Stimulated activated CD4-positive, alpha-beta T cell treated with anti-CD3 and anti-CD28 coated beads, Interleukin-12 subunit alpha, Interleukin-12 subunit beta, amount 100 ng/mL, for 4 hours (primary cell): ENCODE results near the gene YPEL1.
A peak's percentile ranks its signal among the peaks of the same experiment; 100 is the strongest.
"Not testable (repeated sequence)": the region's sequence is repeated elsewhere in the genome, so short reads cannot be mapped to it uniquely, and the experiment has no call there.

Source experiments
- DNase-seq: peaks from one replicate; pipeline ENCODE4 v3.0.0-alpha.2; 2020

Gene YPEL1

GRCh38 chr22:21681566-21682370, 53.8 kb downstream of the YPEL1 start:
- DNase-seq, result no peak

- no peak for DNase-seq
Observed at GRCh38 chr22:21680830-21681565, 54.6 kb downstream of the YPEL1 start.

- DNase-seq, result no peak
Observed at GRCh38 chr22:21679383-21679782, 56.2 kb downstream of the YPEL1 start.

- DNase-seq, result not testable (repeated sequence)
Observed at GRCh38 chr22:21678842-21679241, 56.8 kb downstream of the YPEL1 start.

- DNase-seq, result no peak
Observed at GRCh38 chr22:21677606-21678443, 57.8 kb downstream of the YPEL1 start.

- no peak for DNase-seq
Observed at GRCh38 chr22:21674638-21675245, 60.9 kb downstream of the YPEL1 start.

- DNase-seq, result no peak
Observed at GRCh38 chr22:21673534-21674321, 61.9 kb downstream of the YPEL1 start.

GRCh38 chr22:21672107-21672629, 63.4 kb downstream of the YPEL1 start:
- DNase-seq, result no peak

GRCh38 chr22:21669026-21669425, 66.6 kb downstream of the YPEL1 start:
- no peak for DNase-seq

- DNase-seq, result no peak
Observed at GRCh38 chr22:21666786-21667185, 68.8 kb downstream of the YPEL1 start.

GRCh38 chr22:21665047-21665851, 70.3 kb downstream of the YPEL1 start:
- no peak for DNase-seq

- no peak for DNase-seq
Observed at GRCh38 chr22:21663738-21664137, 71.9 kb downstream of the YPEL1 start.

- DNase-seq, result no peak
Observed at GRCh38 chr22:21661991-21662390, 73.6 kb downstream of the YPEL1 start.

- no peak for DNase-seq
Observed at GRCh38 chr22:21660904-21661303, 74.7 kb downstream of the YPEL1 start.

GRCh38 chr22:21659864-21660525, 75.6 kb downstream of the YPEL1 start:
- DNase-seq, result no peak

- DNase-seq, result peak; percentile 84
Observed at GRCh38 chr22:21657360-21658032, 78.1 kb downstream of the YPEL1 start.

- no peak for DNase-seq
Observed at GRCh38 chr22:21657020-21657359, 78.6 kb downstream of the YPEL1 start.

GRCh38 chr22:21652547-21653545, 82.7 kb downstream of the YPEL1 start:
- no peak for DNase-seq
